SU-DHL-6 (cell line): ENCODE data around the gene C16orf54.

Experiments used
- EZH2phosphoT487 ChIP-seq: fragments of 200-600 bp; sonication (generic), shearing (Covaris generic); conservative IDR thresholded peaks from 2 replicates; pipeline ENCODE4 v1.6.1; 2018; ENCODE audit warnings: mild to moderate bottlenecking, antibody characterized with exemption, low read length, moderate library complexity, mixed read lengths
- TF ChIP-seq, protein P1 (sequence below): fragments of 200-600 bp; sonication (generic); IDR thresholded peaks from one replicate; pipeline ENCODE4 v1.5.1; 2017; ENCODE audit warnings: antibody characterized with exemption, mild to moderate bottlenecking, low read length, moderate library complexity; ENCODE audit not compliant: insufficient read depth, poor library complexity, severe bottlenecking

DNA sequence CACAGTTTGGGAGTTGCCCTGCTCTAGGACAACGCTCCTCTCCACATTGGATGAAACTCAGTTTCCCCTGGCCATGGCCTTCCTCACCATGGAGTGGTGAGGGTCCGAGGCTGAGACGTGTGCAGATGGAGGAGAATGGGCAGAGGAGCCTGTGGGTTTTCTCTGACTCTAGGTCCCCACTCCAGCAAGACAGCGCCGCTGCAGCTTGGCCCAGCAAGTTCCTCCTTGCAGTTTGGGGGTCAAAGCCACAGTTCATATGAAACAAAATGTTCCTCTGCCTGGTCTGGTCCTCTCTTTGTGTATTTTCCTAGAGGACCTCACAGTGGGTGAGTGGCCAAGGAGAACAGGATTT, 2.3 kb downstream of the C16orf54 start:
- TF ChIP-seq, protein P1, sequence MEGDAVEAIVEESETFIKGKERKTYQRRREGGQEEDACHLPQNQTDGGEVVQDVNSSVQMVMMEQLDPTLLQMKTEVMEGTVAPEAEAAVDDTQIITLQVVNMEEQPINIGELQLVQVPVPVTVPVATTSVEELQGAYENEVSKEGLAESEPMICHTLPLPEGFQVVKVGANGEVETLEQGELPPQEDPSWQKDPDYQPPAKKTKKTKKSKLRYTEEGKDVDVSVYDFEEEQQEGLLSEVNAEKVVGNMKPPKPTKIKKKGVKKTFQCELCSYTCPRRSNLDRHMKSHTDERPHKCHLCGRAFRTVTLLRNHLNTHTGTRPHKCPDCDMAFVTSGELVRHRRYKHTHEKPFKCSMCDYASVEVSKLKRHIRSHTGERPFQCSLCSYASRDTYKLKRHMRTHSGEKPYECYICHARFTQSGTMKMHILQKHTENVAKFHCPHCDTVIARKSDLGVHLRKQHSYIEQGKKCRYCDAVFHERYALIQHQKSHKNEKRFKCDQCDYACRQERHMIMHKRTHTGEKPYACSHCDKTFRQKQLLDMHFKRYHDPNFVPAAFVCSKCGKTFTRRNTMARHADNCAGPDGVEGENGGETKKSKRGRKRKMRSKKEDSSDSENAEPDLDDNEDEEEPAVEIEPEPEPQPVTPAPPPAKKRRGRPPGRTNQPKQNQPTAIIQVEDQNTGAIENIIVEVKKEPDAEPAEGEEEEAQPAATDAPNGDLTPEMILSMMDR, result no peak
- no peak for TF ChIP-seq EZH2phosphoT487
